ENCODE measurements around the gene NUDT15.
"Not testable (repeated sequence)": the region's sequence is repeated elsewhere in the genome, so short reads cannot be mapped to it uniquely, and the experiment has no call there.

NUDT15 gene

GRCh38 chr13:47999973-48000372, 37.6 kb upstream of the NUDT15 start:
- Mint-ChIP-seq H3K4me1 (peaks cover 55% of the 10 kb centered on the region), H3K4me3 (peak overlapping the region; percentile 97), H3K36me3 (ENCODE audit: low read depth) (peaks cover 26% of the 10 kb centered on the region), H3K27me3 (ENCODE audit: low read depth, poor library complexity) (peaks cover 4% of the 10 kb centered on the region), H3K27ac (no peak overlapping the region), H3K9me3 (no peaks in the 10 kb centered on the region)
- DNase-seq = no peak
- TF ChIP-seq, protein P1, sequence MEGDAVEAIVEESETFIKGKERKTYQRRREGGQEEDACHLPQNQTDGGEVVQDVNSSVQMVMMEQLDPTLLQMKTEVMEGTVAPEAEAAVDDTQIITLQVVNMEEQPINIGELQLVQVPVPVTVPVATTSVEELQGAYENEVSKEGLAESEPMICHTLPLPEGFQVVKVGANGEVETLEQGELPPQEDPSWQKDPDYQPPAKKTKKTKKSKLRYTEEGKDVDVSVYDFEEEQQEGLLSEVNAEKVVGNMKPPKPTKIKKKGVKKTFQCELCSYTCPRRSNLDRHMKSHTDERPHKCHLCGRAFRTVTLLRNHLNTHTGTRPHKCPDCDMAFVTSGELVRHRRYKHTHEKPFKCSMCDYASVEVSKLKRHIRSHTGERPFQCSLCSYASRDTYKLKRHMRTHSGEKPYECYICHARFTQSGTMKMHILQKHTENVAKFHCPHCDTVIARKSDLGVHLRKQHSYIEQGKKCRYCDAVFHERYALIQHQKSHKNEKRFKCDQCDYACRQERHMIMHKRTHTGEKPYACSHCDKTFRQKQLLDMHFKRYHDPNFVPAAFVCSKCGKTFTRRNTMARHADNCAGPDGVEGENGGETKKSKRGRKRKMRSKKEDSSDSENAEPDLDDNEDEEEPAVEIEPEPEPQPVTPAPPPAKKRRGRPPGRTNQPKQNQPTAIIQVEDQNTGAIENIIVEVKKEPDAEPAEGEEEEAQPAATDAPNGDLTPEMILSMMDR (IDR thresholded peaks at IDR 0.05) = no peak

- Mint-ChIP-seq H3K9me3 (no peaks in the 10 kb centered on the region), H3K4me3 (peak overlapping the region; percentile 97), H3K4me1 (peaks cover 55% of the 10 kb centered on the region), H3K36me3 (ENCODE audit: low read depth) (peaks cover 20% of the 10 kb centered on the region), H3K27me3 (ENCODE audit: low read depth, poor library complexity) (peaks cover 4% of the 10 kb centered on the region), H3K27ac (peak overlapping the region; percentile 83)
- peak; percentile 51 for DNase-seq
- TF ChIP-seq, protein P1 (IDR thresholded peaks at IDR 0.05) = no peak
Measured at GRCh38 chr13:48000559-48001113, 36.9 kb upstream of the NUDT15 start.

DNA sequence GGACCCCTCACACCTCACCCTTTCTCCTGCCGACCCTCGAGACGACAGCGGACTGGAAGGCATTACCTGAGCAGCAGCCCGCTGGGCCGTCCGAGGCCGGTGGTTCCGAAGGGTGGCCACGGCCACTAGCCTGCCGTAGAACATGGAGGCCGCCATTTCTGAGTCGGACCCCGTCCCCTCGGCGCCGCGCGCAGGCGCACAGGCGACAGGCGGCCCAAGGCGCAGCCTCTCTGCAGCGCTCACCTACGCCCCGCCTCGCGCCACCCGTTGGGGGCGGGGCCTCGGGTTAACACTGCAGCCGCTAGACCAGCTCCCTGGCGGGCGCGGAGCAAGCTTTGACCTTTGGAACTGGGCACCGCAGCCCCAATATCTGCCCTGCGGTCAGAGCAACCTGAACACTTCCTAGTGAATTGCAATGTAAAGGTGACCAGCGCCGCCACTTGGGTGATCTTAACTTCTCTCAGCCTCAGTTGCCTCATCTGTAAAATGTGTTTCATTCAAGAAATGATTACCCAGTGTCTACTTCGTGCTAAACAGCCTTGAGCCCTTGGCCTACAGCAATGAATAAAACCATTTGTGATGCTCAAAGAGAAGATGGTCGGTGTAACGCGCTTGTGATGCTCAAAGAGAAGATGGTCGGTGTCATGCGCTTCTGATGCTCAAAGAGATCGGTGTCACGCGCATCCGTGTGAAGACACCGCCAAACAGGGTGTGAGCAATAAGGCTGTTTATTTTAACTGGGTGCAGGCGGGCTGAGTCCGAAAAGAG, 36.2 kb upstream of the NUDT15 start, which contains the start of gene SUCLA2:
SUCLA2 (minus strand) TSS at position 160 of the 768 bp plus-strand sequence; CDS start at position 156, 4 bp downstream.
- H3K9me3 Mint-ChIP-seq = no peaks in the 10 kb centered on the region
- peaks cover 55% of the 10 kb centered on the region for H3K4me1 Mint-ChIP-seq
- TF ChIP-seq, protein P1 (IDR thresholded peaks at IDR 0.05) = no peak
- peak within 1 kb of the TSS; percentile 97 for H3K4me3 Mint-ChIP-seq
- peak within 1 kb of the TSS; percentile 83 for H3K27ac Mint-ChIP-seq
- H3K27me3 Mint-ChIP-seq (ENCODE audit: low read depth, poor library complexity) = peaks cover 4% of the 10 kb centered on the region
- DNase-seq = peak; percentile 97
- H3K36me3 Mint-ChIP-seq (ENCODE audit: low read depth) = peaks cover 17% of the 10 kb centered on the region

DNA sequence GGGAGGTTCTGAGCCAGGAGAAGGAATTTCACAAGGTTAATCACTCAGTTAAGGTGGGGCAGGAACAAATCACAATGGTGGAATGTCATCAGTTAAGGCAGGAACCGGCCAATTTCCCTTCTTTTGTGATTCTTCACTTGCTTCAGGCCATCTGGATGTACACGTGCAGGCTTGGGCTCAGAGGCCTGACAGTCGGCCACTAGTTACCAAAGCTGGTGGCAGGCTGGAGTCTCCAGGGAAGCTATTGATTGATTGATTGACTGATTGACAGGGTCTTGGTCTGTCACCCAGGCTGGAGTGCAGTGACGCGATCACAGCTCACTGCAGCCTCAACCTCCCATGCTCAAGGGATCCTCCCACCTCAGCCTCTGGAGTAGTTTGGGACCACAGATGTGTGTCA, 35.5 kb upstream of the NUDT15 start:
- H3K9me3 Mint-ChIP-seq; H3K27me3 Mint-ChIP-seq (ENCODE audit: low read depth, poor library complexity); H3K27ac Mint-ChIP-seq; H3K36me3 Mint-ChIP-seq (ENCODE audit: low read depth): not testable (repeated sequence)
- H3K4me1 Mint-ChIP-seq = peaks cover 55% of the 10 kb centered on the region
- DNase-seq = peak; percentile 3
- peak overlapping the region; percentile 97 for H3K4me3 Mint-ChIP-seq

DNA sequence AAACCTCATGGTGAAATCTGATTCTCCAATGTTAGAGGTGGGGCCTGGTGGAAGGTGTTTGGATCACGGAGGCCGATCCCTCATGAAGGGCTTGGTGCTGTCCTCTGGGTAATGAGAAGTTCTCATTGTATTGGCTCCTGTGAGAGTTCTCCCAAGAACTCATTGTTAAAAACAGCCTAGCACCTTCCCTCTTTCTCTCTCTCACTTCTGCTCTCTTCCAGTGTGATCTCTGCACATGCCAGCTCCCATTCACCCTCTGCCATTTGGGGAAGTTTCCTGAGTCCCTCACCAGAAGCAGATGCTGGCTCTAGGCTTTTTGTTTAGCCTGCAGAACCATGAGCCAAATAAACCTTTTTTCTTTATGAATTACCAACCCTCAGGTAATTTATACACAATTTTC, 33.3 kb upstream of the NUDT15 start:
- TF ChIP-seq, protein P1 (IDR thresholded peaks at IDR 0.05) = no peak
- no peak for DNase-seq
- Mint-ChIP-seq H3K9me3 (no peaks in the 10 kb centered on the region), H3K27ac (peak overlapping the region; percentile 84), H3K27me3 (ENCODE audit: low read depth, poor library complexity) (peaks cover 4% of the 10 kb centered on the region), H3K4me1 (peaks cover 50% of the 10 kb centered on the region), H3K36me3 (ENCODE audit: low read depth) (peaks cover 11% of the 10 kb centered on the region), H3K4me3 (no peak overlapping the region)

- peaks cover 24% of the 10 kb centered on the region for H3K36me3 Mint-ChIP-seq (ENCODE audit: low read depth)
- no peak overlapping the region for H3K27ac Mint-ChIP-seq
- H3K4me3 Mint-ChIP-seq = no peak overlapping the region
- H3K4me1 Mint-ChIP-seq = peaks cover 51% of the 10 kb centered on the region
- TF ChIP-seq, protein P1 (IDR thresholded peaks at IDR 0.05) = no peak
- DNase-seq = no peak
- H3K27me3 Mint-ChIP-seq (ENCODE audit: low read depth, poor library complexity) = peaks cover 8% of the 10 kb centered on the region
- no peaks in the 10 kb centered on the region for H3K9me3 Mint-ChIP-seq
Measured at GRCh38 chr13:48006396-48006795, 31.1 kb upstream of the NUDT15 start.

Measured in nephron progenitor cell (in vitro differentiated cells).